Panc1 (cell line): ENCODE data around the gene ZNF385C. TPM values are rescaled to one million over a fixed set of nuclear protein-coding genes. Genes with fewer than 3 reads are reported as not detected.
"Not testable (repeated sequence)": the region's sequence is repeated elsewhere in the genome, so short reads cannot be mapped to it uniquely, and the experiment has no call there.

Experiments used
- ATAC-seq: fragments of 200-7000 bp; cut with Tn5 transposase; 2 replicates; pipeline ENCODE4 v1.9.1; 2020; ENCODE audit warnings: mild to moderate bottlenecking, moderate library complexity
- BruUV-seq: library from RNA; stranded (reverse); fragments of 400-500 nt; replicated peaks from 2 replicates; lab custom pipeline; 2021; lab: Mats Ljungman, UMichigan
- CTCF ChIA-PET: fragments of 300-600 bp; sonication (Branson Sonifier 250); formaldehyde crosslinking; loops from one replicate; lab custom pipeline; 2022; ENCODE audit warnings: antibody characterized with exemption; lab: Charles Lee
- POLR2A ChIA-PET: fragments of 300-600 bp; sonication (Branson Sonifier 250); formaldehyde crosslinking; loops from one replicate; lab custom pipeline; 2022; ENCODE audit warnings: antibody characterized with exemption; lab: Charles Lee
- DNase-seq: peaks from one replicate; pipeline ENCODE4 v3.0.0-alpha.2; 2010; ENCODE audit warnings: low read depth, low spot score
- H3K27ac ChIP-seq: 2 replicates; pipeline ENCODE4 v1.5.1; 2011; ENCODE audit warnings: mild to moderate bottlenecking, low read length, inconsistent platforms
- H3K27me3 ChIP-seq: fragments of 200-500 bp; sonication (Bioruptor generic); 2 replicates; pipeline ENCODE4 v1.6.0; 2014; ENCODE audit warnings: low read length, inconsistent platforms; ENCODE audit not compliant: control insufficient read depth, insufficient read depth
- H3K36me3 ChIP-seq: fragments of 200-500 bp; sonication (Bioruptor generic); 2 replicates; pipeline ENCODE4 v1.5.1; 2014; ENCODE audit warnings: inconsistent platforms, mild to moderate bottlenecking, low read length, moderate library complexity; ENCODE audit not compliant: control insufficient read depth, insufficient read depth
- H3K4me1 ChIP-seq: 2 replicates; pipeline ENCODE4 v1.5.1; 2011; ENCODE audit warnings: inconsistent platforms, mild to moderate bottlenecking, low read length, moderate library complexity; ENCODE audit not compliant: control insufficient read depth, insufficient read depth
- H3K4me3 ChIP-seq, 2 experiments: 2 replicates each; pipeline ENCODE4 v1.5.1; 2011 to 2012; ENCODE audit warnings: low read depth in 2 of 2, low read length in 2 of 2, mild to moderate bottlenecking in 2 of 2, inconsistent platforms in 1 of 2, moderate library complexity in 1 of 2
- H3K9me3 ChIP-seq: fragments of 200-500 bp; sonication (Bioruptor generic); 2 replicates; pipeline ENCODE4 v1.5.1; 2014; ENCODE audit warnings: low read depth, mild to moderate bottlenecking, inconsistent platforms, low read length, moderate library complexity; ENCODE audit not compliant: control insufficient read depth, insufficient read depth
- POLR2AphosphoS5 ChIP-seq: IDR thresholded peaks from 2 replicates; pipeline ENCODE4 v1.6.1; 2012; ENCODE audit warnings: mild to moderate bottlenecking, low read depth, low read length, moderate library complexity
- SIN3A ChIP-seq: IDR thresholded peaks from 2 replicates; pipeline ENCODE4 v1.6.1; 2012; ENCODE audit warnings: low read depth, mild to moderate bottlenecking, low read length, moderate library complexity, borderline replicate concordance; ENCODE audit not compliant: insufficient read depth
- TCF7L2 ChIP-seq: IDR thresholded peaks from 2 replicates; pipeline ENCODE4 v1.6.1; 2011; ENCODE audit warnings: mild to moderate bottlenecking, low read depth, low read length, inconsistent platforms
- in situ Hi-C: cut with HindIII; loops from 2 replicates; pipeline ENCODE4 v1.10.0; 2016; ENCODE audit warnings: low sequenced_read_pairs, low pct_unique_long_range_greater_than_20kb
- intact Hi-C: fragments of 100-400 bp; cut with micrococcal nuclease; formaldehyde crosslinking; loops from one replicate; pipeline ENCODE4 v1.10.0; 2022; ENCODE audit not compliant: unreplicated experiment
- total RNA-seq: library from RNA; stranded (reverse); gene quantifications from one replicate; pipeline ENCODE4 v1.2.1, GENCODE V29; 2021; ENCODE audit not compliant: unreplicated experiment
- TF ChIP-seq, protein P1 (sequence below): fragments of 450-650 bp; IDR thresholded peaks from 2 replicates; pipeline ENCODE4 v1.5.1; 2017; ENCODE audit warnings: mild to moderate bottlenecking
- TF ChIP-seq, protein P2 (sequence below), 2 experiments: IDR thresholded peaks; 2 replicates each; pipeline ENCODE4 v1.6.1; 2011 to 2012; ENCODE audit warnings: low read depth in 2 of 2, control low read depth in 1 of 2, low read length in 1 of 2, mild to moderate bottlenecking in 1 of 2, moderate library complexity in 1 of 2; ENCODE audit not compliant: insufficient read depth in 1 of 2

Gene ZNF385C
- total RNA-seq, 1 experiment from 2014 or later, result 0.21 TPM

DNA sequence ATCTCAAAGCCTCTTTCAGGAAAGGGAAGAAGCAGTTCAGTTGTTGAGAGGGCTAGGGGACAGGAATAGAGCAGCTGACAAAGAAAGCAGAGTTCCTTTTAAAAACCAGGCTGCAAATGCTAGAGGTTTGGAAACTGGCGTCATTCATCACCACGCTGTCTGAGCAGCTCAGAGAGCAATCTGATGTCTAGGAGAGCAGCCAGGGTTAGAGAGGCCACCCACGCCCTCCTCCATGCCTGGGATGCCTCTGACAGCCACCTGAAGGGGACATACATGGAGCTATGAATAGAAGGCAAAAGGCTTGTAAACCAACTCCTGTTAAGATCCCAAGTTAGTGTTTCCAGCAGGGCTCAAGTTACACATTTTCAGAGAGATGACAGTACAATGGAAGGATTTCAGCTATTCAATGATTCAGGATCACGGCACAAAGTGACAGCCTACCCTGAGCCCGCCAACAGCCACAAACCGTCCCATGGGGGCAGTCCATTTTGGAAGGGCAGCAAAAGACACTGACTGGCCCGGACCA lies 44.2 kb upstream of the ZNF385C start:
- TF ChIP-seq TCF7L2 (no peak), SIN3A (no peak), POLR2AphosphoS5 (no peak)
- TF ChIP-seq, protein P1, sequence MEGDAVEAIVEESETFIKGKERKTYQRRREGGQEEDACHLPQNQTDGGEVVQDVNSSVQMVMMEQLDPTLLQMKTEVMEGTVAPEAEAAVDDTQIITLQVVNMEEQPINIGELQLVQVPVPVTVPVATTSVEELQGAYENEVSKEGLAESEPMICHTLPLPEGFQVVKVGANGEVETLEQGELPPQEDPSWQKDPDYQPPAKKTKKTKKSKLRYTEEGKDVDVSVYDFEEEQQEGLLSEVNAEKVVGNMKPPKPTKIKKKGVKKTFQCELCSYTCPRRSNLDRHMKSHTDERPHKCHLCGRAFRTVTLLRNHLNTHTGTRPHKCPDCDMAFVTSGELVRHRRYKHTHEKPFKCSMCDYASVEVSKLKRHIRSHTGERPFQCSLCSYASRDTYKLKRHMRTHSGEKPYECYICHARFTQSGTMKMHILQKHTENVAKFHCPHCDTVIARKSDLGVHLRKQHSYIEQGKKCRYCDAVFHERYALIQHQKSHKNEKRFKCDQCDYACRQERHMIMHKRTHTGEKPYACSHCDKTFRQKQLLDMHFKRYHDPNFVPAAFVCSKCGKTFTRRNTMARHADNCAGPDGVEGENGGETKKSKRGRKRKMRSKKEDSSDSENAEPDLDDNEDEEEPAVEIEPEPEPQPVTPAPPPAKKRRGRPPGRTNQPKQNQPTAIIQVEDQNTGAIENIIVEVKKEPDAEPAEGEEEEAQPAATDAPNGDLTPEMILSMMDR, result no peak
- TF ChIP-seq, protein P2, sequence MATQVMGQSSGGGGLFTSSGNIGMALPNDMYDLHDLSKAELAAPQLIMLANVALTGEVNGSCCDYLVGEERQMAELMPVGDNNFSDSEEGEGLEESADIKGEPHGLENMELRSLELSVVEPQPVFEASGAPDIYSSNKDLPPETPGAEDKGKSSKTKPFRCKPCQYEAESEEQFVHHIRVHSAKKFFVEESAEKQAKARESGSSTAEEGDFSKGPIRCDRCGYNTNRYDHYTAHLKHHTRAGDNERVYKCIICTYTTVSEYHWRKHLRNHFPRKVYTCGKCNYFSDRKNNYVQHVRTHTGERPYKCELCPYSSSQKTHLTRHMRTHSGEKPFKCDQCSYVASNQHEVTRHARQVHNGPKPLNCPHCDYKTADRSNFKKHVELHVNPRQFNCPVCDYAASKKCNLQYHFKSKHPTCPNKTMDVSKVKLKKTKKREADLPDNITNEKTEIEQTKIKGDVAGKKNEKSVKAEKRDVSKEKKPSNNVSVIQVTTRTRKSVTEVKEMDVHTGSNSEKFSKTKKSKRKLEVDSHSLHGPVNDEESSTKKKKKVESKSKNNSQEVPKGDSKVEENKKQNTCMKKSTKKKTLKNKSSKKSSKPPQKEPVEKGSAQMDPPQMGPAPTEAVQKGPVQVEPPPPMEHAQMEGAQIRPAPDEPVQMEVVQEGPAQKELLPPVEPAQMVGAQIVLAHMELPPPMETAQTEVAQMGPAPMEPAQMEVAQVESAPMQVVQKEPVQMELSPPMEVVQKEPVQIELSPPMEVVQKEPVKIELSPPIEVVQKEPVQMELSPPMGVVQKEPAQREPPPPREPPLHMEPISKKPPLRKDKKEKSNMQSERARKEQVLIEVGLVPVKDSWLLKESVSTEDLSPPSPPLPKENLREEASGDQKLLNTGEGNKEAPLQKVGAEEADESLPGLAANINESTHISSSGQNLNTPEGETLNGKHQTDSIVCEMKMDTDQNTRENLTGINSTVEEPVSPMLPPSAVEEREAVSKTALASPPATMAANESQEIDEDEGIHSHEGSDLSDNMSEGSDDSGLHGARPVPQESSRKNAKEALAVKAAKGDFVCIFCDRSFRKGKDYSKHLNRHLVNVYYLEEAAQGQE (IDR thresholded peaks at IDR 0.05; ENCODE audit: insufficient read depth in 1 of 2, low read depth in 2 of 2, low read length in 1 of 2), result no peak
- ChIA-PET CTCF (no interaction called here), POLR2A (no interaction called here)
- Histone ChIP-seq H3K4me1 (no peaks in the 10 kb centered on the region), H3K27me3 (no peaks in the 10 kb centered on the region), H3K4me3 (no peak overlapping the region), H3K36me3 (no peaks in the 10 kb centered on the region), H3K27ac (no peak overlapping the region), H3K9me3 (no peaks in the 10 kb centered on the region)
- BruUV-seq, result no TSS peak
- intact Hi-C loops, result no loop called here
- in situ Hi-C loops, result no loop called here
- no peak for ATAC-seq
- no peak for DNase-seq

DNA sequence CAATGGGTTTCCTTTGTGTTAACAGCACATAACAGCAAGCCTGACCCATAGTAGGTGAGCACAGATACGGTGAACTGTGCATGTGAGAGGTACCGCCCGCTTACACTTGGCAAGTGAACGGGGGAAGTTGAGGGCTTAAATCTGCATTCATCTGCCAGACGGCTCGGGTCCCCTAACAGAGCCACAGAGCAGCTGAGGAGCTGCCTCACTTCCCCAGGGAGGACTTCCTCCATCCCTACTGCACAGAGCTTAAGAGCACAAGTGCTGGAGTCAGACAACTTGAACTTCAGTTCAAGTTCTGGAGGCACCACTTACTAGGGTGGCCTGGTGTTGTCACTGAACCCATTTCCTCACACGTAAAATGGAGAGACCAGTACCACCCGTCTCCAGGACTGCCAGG lies 43.1 kb upstream of the ZNF385C start:
- DNase-seq (no peak), ATAC-seq (no peak)
- Histone ChIP-seq H3K4me3 (no peak overlapping the region), H3K27me3 (no peaks in the 10 kb centered on the region), H3K36me3 (no peaks in the 10 kb centered on the region; the same call in 1 of the 2 replicates), H3K27ac (no peak overlapping the region), H3K4me1 (peaks cover 3% of the 10 kb centered on the region), H3K9me3 (no peaks in the 10 kb centered on the region)
- in situ Hi-C loops (no loop called here), intact Hi-C loops (no loop called here)
- TF ChIP-seq, protein P2 (IDR thresholded peaks at IDR 0.05; ENCODE audit: insufficient read depth in 1 of 2, low read depth in 2 of 2, low read length in 1 of 2), result no peak
- TF ChIP-seq, protein P1, result no peak
- TF ChIP-seq POLR2AphosphoS5, result no peak
- TF ChIP-seq TCF7L2, result no peak
- no peak for TF ChIP-seq SIN3A
- BruUV-seq, result no TSS peak
- ChIA-PET POLR2A (no interaction called here), CTCF (no interaction called here)

DNA sequence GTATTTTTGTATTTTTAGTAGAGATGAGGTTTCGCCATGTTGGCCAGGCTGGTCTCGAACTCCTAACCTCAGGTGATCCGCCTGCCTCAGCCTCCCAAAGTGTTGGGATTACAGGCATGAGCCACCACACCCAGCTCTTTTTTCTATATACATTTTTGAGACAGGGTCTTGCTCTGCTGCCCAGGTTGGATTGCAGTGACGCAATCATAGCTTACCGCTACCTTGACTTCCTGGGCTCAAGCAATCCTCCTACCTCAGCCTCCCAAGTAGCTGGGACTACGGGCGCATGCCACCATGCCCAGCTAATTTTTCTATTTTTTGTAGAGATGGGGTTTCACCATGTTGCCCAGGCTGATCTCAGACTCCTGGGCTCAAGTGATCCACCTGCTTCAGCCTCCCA lies 42.4 kb upstream of the ZNF385C start:
- not testable (repeated sequence) for H3K27me3 ChIP-seq

More for the DNA sequence above, 42.4 kb upstream of the ZNF385C start:
- H3K27ac ChIP-seq, H3K4me3 ChIP-seq, intact Hi-C loops, ATAC-seq, in situ Hi-C loops, CTCF ChIA-PET, BruUV-seq, H3K9me3 ChIP-seq, H3K36me3 ChIP-seq, DNase-seq: not testable (repeated sequence)
- H3K4me1 ChIP-seq, result peaks cover 10% of the 10 kb centered on the region
- POLR2A ChIA-PET, result interaction anchor here (0.7 kb wide), 1 partner anchor 46 kb away, joined by 6 read pairs; no protein-coding TSS in a partner anchor
